ENCODE results near the gene ASIP.
A peak's percentile ranks its signal among the peaks of the same experiment; 100 is the strongest.

ASIP gene

DNA sequence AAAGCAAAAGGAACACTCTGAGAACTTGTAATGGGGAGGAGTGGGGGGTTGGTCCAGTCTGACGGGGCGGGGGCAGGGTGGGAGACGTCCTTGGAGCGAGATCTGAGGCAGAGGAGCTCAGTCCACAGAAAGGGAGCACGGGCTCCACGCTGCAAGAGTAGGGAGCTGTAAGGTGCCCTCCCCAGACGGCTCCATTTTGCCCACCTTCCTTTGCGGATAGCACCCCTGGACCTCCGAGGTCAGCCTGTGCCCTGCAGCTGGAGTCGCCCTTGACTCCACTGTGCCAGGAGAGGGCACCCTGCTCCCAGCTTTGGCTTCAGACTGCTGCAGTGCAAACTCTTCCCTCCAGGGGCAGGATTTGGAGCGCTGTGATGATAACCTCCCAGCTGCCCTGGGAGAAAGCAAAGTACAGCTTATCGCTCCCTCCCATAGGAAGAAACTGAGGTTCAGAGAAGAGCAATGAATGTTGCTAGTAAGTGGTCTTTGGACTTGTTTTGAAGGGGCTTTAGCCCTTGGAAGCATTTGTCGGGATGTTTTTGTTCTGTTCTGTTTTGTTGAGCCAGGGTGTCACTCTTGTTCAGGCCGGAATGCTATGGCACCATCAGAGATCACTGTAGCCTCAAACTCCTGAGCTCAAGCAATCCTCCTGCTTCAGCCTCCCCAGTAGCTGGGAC lies 71.5 kb downstream of the ASIP start:
- peak; percentile 91 for DNase-seq

DNA sequence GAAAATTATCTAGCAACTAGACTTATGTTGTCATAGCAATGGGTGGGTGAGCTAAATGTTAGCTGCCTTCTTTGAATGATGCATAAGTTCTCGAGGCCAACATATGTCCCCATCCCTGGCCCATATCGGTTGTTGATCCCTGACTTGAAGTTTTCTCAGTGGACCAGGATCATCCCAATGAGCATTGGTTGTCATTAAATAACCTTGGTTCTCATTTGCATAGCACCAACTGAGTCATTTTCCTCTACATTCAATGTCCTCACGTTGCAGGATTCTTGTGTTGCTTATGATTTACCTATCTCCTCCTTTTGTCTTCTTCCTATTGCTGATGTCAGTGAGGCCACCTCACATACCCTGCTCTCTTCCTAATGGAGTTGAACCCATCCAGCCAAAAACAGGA lies 74.0 kb downstream of the ASIP start:
- no peak for DNase-seq

DNA sequence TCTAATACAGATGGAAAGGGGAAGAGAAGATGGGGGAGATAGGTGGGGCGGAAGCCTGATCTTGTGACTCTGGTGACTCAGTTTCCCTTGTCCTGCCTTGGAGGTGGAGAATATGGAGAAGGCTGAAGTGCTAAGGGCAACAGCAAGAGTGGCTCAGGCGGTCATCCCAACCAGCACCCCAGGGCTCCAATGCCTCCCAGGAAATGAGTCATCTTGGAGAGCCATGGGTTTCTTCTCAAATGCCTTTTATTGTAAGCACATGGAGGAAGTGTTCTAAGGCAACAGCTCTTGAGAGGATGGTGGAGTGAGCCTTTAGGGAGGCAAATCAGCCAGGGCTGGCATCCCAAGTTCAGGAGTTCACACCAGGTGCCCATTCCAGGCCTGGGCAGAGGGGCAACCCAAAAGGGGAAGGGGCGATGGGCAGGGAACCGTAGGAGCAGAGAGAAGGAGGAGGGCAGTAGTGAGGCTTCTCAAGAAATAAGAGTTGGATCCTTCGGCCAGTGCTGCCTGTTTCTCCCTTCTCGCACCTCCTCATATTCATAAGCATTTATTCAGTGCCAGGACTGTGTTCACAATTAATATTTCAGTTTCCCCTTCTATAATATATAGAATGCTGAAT lies 75.1 kb downstream of the ASIP start:
- DNase-seq: peak; percentile 12
